T-helper 2 cell (primary cell): ENCODE data around the gene ACP1.
"Not testable (repeated sequence)": the region's sequence is repeated elsewhere in the genome, so short reads cannot be mapped to it uniquely, and the experiment has no call there.

ENCODE experiments used
- DNase-seq, 5 experiments: peaks; one replicate each; pipeline versions ENCODE4 v3.0.0 to v3.0.0-alpha.2; 2012 to 2022

Gene ACP1

DNA sequence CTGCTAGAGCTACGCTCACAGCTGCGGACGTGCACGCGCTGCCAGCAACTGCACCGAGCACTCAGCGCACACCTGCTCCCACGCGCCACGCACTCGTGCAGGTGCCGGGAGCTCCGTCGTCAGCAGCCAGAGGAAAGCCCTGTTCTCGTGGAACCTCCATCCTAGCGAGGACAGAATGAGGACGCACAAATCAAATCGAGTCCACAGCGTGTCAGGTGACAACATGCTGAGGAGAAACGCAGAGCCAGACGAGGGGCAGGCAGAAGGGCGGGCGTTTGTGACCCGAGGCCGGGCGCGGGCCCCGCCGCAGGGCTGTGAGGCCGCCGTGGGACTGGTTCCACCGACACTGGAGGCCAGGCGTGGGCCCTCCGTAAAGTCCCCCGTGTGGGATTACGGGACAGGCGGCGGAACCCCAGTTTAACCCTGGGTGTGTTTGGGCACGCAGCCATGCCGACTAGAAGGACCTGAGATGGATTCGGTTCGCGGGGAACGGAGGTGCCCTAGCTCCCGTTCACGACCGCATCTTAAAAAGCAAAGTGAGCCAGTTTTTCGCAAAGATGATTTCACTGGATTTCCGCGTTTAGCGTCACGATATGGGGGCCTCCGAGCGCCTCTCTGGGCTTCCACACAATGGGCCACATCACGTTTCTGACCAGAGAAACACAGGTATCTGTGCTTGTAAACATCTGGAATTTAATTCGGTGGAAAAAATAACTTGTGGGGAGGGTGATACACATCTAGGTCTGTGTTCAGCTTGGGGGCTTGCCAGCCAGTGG lies 50.0 kb downstream of the ACP1 start:
- no peak for DNase-seq

DNA sequence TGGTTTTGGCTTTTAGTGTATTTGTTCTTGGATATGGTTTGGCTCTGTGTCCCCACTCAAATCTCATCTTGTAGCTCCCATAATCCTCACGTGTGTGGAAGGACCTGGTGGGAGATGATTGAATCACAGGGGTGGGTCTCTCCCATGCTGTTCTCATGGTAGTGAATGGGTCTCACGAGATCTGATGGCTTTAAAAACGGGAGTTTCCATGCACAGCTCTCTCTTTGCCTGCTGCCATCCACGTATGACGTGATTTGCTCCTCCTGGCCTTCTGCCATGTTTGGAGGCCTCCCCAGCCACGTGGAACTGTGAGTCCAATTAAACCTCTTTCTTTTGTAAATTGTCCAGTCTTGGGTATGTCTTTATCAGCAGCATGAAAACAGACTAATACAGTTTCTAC lies 51.2 kb downstream of the ACP1 start:
- DNase-seq = not testable (repeated sequence)

- DNase-seq = no peak
Measured at GRCh38 chr2:316381-316780, 51.6 kb downstream of the ACP1 start.

GRCh38 chr2:317501-318424 lies 53.0 kb downstream of the ACP1 start:
- peak in 2 of 5 experiments; percentile 13 to 86 for DNase-seq

- DNase-seq = no peak
Measured at GRCh38 chr2:319059-319600, 54.4 kb downstream of the ACP1 start.

GRCh38 chr2:320561-320960 lies 55.8 kb downstream of the ACP1 start:
- DNase-seq = peak in 1 of 5 experiments; percentile 46

GRCh38 chr2:322326-322725 lies 57.6 kb downstream of the ACP1 start:
- no peak for DNase-seq

DNA sequence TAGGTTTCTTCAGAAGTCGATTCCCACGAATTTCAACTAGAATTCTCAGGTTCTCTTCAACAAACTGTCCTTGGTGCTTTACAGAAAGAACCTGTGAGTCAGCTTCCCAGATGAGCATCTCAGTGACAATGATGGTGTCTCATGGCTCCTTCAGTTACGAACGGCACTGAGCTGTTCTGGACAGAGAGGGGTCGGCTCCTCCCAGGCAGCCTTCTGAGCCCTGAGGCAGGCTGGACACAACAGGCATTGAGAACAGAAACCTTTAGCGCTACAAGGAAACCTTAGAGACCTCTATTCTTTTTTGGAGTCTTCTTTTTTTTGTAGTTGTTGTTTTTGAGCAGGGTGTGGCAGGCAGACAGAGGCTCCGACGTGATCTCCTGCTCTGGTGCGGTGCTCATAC lies 58.3 kb downstream of the ACP1 start:
- no peak for DNase-seq
